ENCODE results near the gene AATK. TPM values are rescaled to one million over a fixed set of nuclear protein-coding genes. Genes with fewer than 3 reads are reported as not detected.

Gene AATK
- total RNA-seq, 1 experiment from 2014 or later, result 4.4 TPM

DNA sequence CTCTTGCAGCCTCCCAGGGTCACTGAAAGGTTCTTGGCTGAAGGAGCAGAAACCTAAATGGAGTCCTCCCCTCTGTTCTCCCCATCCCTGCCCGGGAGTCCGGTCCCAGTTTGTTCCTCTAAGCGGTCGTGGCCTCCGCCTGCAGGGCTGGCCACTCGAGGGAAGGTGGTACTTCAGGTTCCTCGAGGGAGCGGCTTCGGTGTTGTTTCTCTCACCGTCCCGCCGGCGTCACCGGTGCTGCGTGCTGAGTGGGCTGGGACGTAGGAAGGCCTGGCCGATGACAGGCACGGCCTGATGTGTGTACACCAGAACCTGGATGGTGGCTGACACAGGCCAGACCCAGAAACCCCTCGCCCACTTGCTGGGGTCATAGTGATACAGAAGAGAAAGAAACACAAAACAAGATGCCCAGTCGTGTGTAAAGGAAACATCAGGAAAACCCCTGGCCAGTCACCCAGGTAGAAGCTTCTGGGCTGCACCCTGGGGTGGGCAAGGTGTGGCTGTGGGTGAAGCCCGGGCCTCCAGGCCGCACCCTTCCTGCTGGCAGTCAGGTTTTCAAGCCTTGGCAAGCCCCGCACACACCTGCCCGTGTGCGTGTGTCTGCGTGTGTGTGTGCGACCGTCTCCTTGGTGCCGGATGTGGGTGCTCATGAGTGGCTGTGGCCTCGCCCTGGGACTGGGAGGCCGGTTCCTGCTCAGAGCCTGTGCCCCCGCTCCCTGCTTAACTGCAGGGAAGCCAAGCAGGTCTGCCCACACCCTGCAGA, 79.1 kb downstream of the AATK start:
- no peak overlapping the region for H3K27ac ChIP-seq (ENCODE audit: low read depth, low read length)
- H3K9me3 ChIP-seq (ENCODE audit: control insufficient read depth in 1 of 2, insufficient read depth in 1 of 2, low read depth in 1 of 2, low read length in 2 of 2), result no peaks in the 10 kb centered on the region
- BruUV-seq (replicated peaks), result no TSS peak
- peaks cover 9 to 38% of the 10 kb centered on the region in 2 experiments; a peak in 3 of 4 replicates for H3K36me3 ChIP-seq (ENCODE audit: control insufficient read depth in 1 of 2, insufficient read depth in 2 of 2, low read length in 2 of 2)
- no peak overlapping the region for H2AFZ ChIP-seq (ENCODE audit: low read depth, low read length, poor library complexity, severe bottlenecking)
- ChIA-PET POLR2A (no interaction called here), RAD21 (ENCODE audit: low non-redundant PET in 1 of 2, low total read pairs in 2 of 2, uncharacterized antibody in 2 of 2, unreplicated experiment in 2 of 2) (no interaction called here), CTCF (no interaction called here)
- no peak overlapping the region for H3K9ac ChIP-seq (ENCODE audit: low read length)
- H3K4me1 ChIP-seq (ENCODE audit: control insufficient read depth in 1 of 2, insufficient read depth in 2 of 2, low read length in 2 of 2), result peaks cover 17 to 29% of the 10 kb centered on the region in 2 experiments
- DNase-seq (ENCODE audit: low read depth, low spot score) (no peak), ATAC-seq (no peak)
- TF ChIP-seq, protein P1, sequence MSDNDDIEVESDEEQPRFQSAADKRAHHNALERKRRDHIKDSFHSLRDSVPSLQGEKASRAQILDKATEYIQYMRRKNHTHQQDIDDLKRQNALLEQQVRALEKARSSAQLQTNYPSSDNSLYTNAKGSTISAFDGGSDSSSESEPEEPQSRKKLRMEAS (IDR thresholded peaks at IDR 0.05), result no peak
- no peak for TF ChIP-seq EZH2phosphoT487 (IDR thresholded peaks at IDR 0.05; ENCODE audit: borderline replicate concordance)
- TF ChIP-seq, protein P2, sequence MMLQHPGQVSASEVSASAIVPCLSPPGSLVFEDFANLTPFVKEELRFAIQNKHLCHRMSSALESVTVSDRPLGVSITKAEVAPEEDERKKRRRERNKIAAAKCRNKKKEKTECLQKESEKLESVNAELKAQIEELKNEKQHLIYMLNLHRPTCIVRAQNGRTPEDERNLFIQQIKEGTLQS (IDR thresholded peaks at IDR 0.05), result no peak
- no peaks in the 10 kb centered on the region for H3K27me3 ChIP-seq (ENCODE audit: insufficient read depth, low read length)
- no peaks in the 10 kb centered on the region for H3K9me2 ChIP-seq (ENCODE audit: insufficient read depth)
- no peak overlapping the region for H3K4me2 ChIP-seq (ENCODE audit: low read length)
- peaks cover 29% of the 10 kb centered on the region; the same call in 1 of the 2 replicates for H3K79me2 ChIP-seq (ENCODE audit: insufficient read depth, low read length)
- intact Hi-C loops (cut with micrococcal nuclease), result no loop called here
- peaks cover 7% of the 10 kb centered on the region; the same call in 1 of the 2 replicates for H4K20me1 ChIP-seq (ENCODE audit: insufficient read depth)
- H3K4me3 ChIP-seq (replicated peaks in 1 of 2; ENCODE audit: low read depth in 1 of 2, low read length in 2 of 2), result no peak overlapping the region

DNA sequence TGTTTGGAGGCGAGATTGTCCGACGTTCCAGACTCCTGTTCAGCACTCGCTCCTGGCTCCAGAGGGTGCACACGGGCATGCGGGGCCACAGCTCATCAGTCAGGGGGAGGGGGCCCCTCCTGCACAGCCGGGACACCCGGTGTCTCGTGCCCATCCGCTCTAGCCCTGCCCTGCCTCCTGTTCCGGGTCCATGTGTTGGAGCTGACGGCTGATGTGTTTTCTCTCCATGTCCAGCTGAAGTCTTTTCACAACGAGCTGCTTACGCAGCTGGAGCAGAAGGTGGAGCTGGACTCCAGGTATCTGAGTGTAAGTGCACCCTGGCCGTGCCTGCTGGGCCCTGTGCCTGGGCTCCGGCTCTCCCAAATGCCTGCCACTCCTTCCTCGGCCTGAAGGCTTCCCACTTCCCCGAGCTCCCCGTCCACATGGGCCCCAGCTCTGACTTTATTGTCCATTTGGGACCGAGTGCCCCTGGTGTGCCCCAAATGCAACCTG, 80.6 kb downstream of the AATK start:
- intact Hi-C loops (cut with micrococcal nuclease), result no loop called here
- no peak for DNase-seq (ENCODE audit: low read depth, low spot score)
- Histone ChIP-seq H3K9me2 (ENCODE audit: insufficient read depth) (no peaks in the 10 kb centered on the region), H3K36me3 (ENCODE audit: control insufficient read depth in 1 of 2, insufficient read depth in 2 of 2, low read length in 2 of 2) (peaks cover 9 to 47% of the 10 kb centered on the region in 2 experiments; a peak in 3 of 4 replicates), H2AFZ (ENCODE audit: low read depth, low read length, poor library complexity, severe bottlenecking) (no peak overlapping the region), H4K20me1 (ENCODE audit: insufficient read depth) (peaks cover 8% of the 10 kb centered on the region; the same call in 1 of the 2 replicates), H3K27me3 (ENCODE audit: insufficient read depth, low read length) (no peaks in the 10 kb centered on the region), H3K9me3 (ENCODE audit: control insufficient read depth in 1 of 2, insufficient read depth in 1 of 2, low read depth in 1 of 2, low read length in 2 of 2) (no peaks in the 10 kb centered on the region), H3K4me1 (ENCODE audit: control insufficient read depth in 1 of 2, insufficient read depth in 2 of 2, low read length in 2 of 2) (peaks cover 9 to 15% of the 10 kb centered on the region in 2 experiments), H3K9ac (ENCODE audit: low read length) (no peak overlapping the region), H3K4me3 (replicated peaks in 1 of 2; ENCODE audit: low read depth in 1 of 2, low read length in 2 of 2) (no peak overlapping the region), H3K4me2 (ENCODE audit: low read length) (no peak overlapping the region), H3K27ac (ENCODE audit: low read depth, low read length) (no peak overlapping the region; the same call in 1 of the 2 replicates), H3K79me2 (ENCODE audit: insufficient read depth, low read length) (peaks cover 44% of the 10 kb centered on the region; the same call in 1 of the 2 replicates)
- BruUV-seq (replicated peaks), result no TSS peak
- ChIA-PET POLR2A (interaction anchor here (0.6 kb wide), 1 partner anchor 1995 kb away, joined by 3 read pairs; no protein-coding TSS in a partner anchor), RAD21 (ENCODE audit: low non-redundant PET in 1 of 2, low total read pairs in 2 of 2, uncharacterized antibody in 2 of 2, unreplicated experiment in 2 of 2) (no interaction called here), CTCF (interaction anchor here (1.3 kb wide), 1 partner anchor 9 kb away, joined by 7 read pairs; no protein-coding TSS in a partner anchor)
- TF ChIP-seq YY1 (IDR thresholded peaks at IDR 0.05; ENCODE audit: extremely low read depth, insufficient replicate concordance, low read depth, low read length), result no peak
- TF ChIP-seq ZFX (IDR thresholded peaks at IDR 0.05), result no peak
- TF ChIP-seq CEBPB (IDR thresholded peaks at IDR 0.05; ENCODE audit: low read depth), result no peak
- TF ChIP-seq POLR2A (IDR thresholded peaks at IDR 0.05; ENCODE audit: borderline replicate concordance, extremely low read depth, insufficient read depth, insufficient read length), result no peak
- TF ChIP-seq, protein P3, sequence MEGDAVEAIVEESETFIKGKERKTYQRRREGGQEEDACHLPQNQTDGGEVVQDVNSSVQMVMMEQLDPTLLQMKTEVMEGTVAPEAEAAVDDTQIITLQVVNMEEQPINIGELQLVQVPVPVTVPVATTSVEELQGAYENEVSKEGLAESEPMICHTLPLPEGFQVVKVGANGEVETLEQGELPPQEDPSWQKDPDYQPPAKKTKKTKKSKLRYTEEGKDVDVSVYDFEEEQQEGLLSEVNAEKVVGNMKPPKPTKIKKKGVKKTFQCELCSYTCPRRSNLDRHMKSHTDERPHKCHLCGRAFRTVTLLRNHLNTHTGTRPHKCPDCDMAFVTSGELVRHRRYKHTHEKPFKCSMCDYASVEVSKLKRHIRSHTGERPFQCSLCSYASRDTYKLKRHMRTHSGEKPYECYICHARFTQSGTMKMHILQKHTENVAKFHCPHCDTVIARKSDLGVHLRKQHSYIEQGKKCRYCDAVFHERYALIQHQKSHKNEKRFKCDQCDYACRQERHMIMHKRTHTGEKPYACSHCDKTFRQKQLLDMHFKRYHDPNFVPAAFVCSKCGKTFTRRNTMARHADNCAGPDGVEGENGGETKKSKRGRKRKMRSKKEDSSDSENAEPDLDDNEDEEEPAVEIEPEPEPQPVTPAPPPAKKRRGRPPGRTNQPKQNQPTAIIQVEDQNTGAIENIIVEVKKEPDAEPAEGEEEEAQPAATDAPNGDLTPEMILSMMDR (IDR thresholded peaks at IDR 0.05 in 2 of 3, conservative IDR thresholded peaks at IDR 0.05 in 1 of 3; ENCODE audit: borderline replicate concordance in 1 of 3, insufficient read depth in 1 of 3, low read depth in 2 of 3, low read length in 2 of 3), result no peak
- no peak for TF ChIP-seq ZNF274 (IDR thresholded peaks at IDR 0.05; ENCODE audit: low read depth, low read length)
- TF ChIP-seq TCF7L2 (IDR thresholded peaks at IDR 0.05; ENCODE audit: borderline replicate concordance, extremely low read depth, insufficient read depth, insufficient read length), result no peak
- no peak for TF ChIP-seq SIN3A (IDR thresholded peaks at IDR 0.05; ENCODE audit: low read depth)
- no peak for TF ChIP-seq EGR1 (IDR thresholded peaks at IDR 0.05; ENCODE audit: low read depth)
- no peak for TF ChIP-seq SP1 (IDR thresholded peaks at IDR 0.05; ENCODE audit: low read depth)
- TF ChIP-seq EZH2phosphoT487 (IDR thresholded peaks at IDR 0.05; ENCODE audit: borderline replicate concordance), result no peak
- TF ChIP-seq JUND (IDR thresholded peaks at IDR 0.05), result no peak
- no peak for TF ChIP-seq FOSL1 (IDR thresholded peaks at IDR 0.05; ENCODE audit: low read depth)
- ATAC-seq, result no peak

Measured in HCT116 (cell line).